Lung (tissue), 12 donors: Measurements from ENCODE around the gene SNX9. TPM values are rescaled to one million over a fixed set of nuclear protein-coding genes. Genes with fewer than 3 reads are reported as not detected.

ENCODE experiments used
- ATAC-seq: fragments of 200-7000 bp; cut with Tn5 transposase; one replicate; pipeline ENCODE4 v1.9.1; 2020; ENCODE audit warnings: moderate number of reproducible peaks; ENCODE audit not compliant: insufficient read depth, low FRiP score
- DNase-seq, 3 donors: peaks; one replicate each; pipeline ENCODE4 v3.0.0-alpha.2; 2013 to 2017
- H3K27ac ChIP-seq, 2 donors: one replicate each; pipeline ENCODE4 v1.5.1; 2013; ENCODE audit warnings: mild to moderate bottlenecking in 2 of 2, moderate library complexity in 2 of 2, control low read depth in 1 of 2, inconsistent platforms in 1 of 2, low read depth in 1 of 2, low read length in 1 of 2
- H3K27me3 ChIP-seq, 3 donors: one replicate each; pipeline ENCODE4 v1.5.1; 2013; ENCODE audit warnings: low read length in 2 of 3; ENCODE audit not compliant: control insufficient read depth in 3 of 3, insufficient read depth in 3 of 3
- H3K36me3 ChIP-seq, 4 donors: one replicate each; pipeline ENCODE4 v1.5.1; 2013; ENCODE audit warnings: low read length in 4 of 4, mild to moderate bottlenecking in 1 of 4, moderate library complexity in 1 of 4; ENCODE audit not compliant: control insufficient read depth in 4 of 4, insufficient read depth in 4 of 4
- H3K4me1 ChIP-seq, 5 donors: one replicate each; pipeline ENCODE4 v1.5.1; 2013; ENCODE audit warnings: low read length in 5 of 5, mild to moderate bottlenecking in 2 of 5, moderate library complexity in 1 of 5; ENCODE audit not compliant: control insufficient read depth in 5 of 5, insufficient read depth in 5 of 5
- H3K4me3 ChIP-seq: one replicate; pipeline ENCODE4 v1.5.1; 2013; ENCODE audit warnings: mild to moderate bottlenecking, control low read depth, moderate library complexity
- H3K9ac ChIP-seq, 2 donors: one replicate each; pipeline ENCODE4 v1.5.1; 2013; ENCODE audit warnings: low read length in 2 of 2, control low read depth in 1 of 2; ENCODE audit not compliant: insufficient read depth in 1 of 2
- H3K9me3 ChIP-seq, 4 donors: one replicate each; pipeline ENCODE4 v1.5.1; 2013; ENCODE audit warnings: low read length in 3 of 4, mild to moderate bottlenecking in 1 of 4, moderate library complexity in 1 of 4; ENCODE audit not compliant: control insufficient read depth in 4 of 4, insufficient read depth in 3 of 4
- CTCF ChIP-seq: IDR thresholded peaks from 2 replicates; pipeline ENCODE4 v1.5.1; 2012; ENCODE audit warnings: mild to moderate bottlenecking; ENCODE audit errors: control extremely low read depth, extremely low read depth
- WGBS, 2 donors: extraction: QIAGEN DNeasy Blood & Tissue Kit; methylation state at CpG; one replicate each; pipeline ENCODE4 v1.1.7; 2013; 5-methylcytosine and 5-hydroxymethylcytosine counted together
- polyA plus RNA-seq, 2 donors: library from polyadenylated mRNA; stranded (reverse); fragments of 200-250 nt; gene quantifications; one replicate each; pipeline ENCODE4 v1.2.1, GENCODE V29; 2013
- total RNA-seq, 2 donors: library from RNA; depleted of rRNA in 1 of 2; stranded (reverse); fragments of >200 nt in 1 of 2; gene quantifications; one replicate each; pipeline ENCODE4 v1.2.1, GENCODE V29; 2014 to 2021
- donor health status: control.
- donor health status: control.
- donor health status: Bipolar disorder and iron deficiency.
- donor health status: healthy.
- donor health status: DM: yes; HTN: yes; CAD: no.

SNX9 gene
- total and polyA plus RNA-seq, 4 donors, result 13.8 to 35.0 (median 23.8) TPM

- no peak for ATAC-seq
- TF ChIP-seq CTCF, result no peak
Measured at GRCh38 chr6:157814883-157815282, 8.2 kb upstream of the SNX9 start.

GRCh38 chr6:157821342-157822033, 1.6 kb upstream of the SNX9 start:
- Histone ChIP-seq H3K27ac (no peak overlapping the region), H3K9ac (no peak overlapping the region), H3K4me3 (no peak overlapping the region), H3K27me3 (no peaks in the 10 kb centered on the region), H3K9me3 (peaks cover 0 to 3% (median 0%) of the 10 kb centered on the region in 4 donors), H3K36me3 (peaks cover 0 to 6% (median 0%) of the 10 kb centered on the region in 4 donors), H3K4me1 (peaks cover 3 to 18% (median 10%) of the 10 kb centered on the region in 5 donors)
- 83 to 90% methylated on average over 6 of the region's 6 CpGs for WGBS, 2 donors
- ATAC-seq, result no peak
- no peak for DNase-seq
- no peak for TF ChIP-seq CTCF

More at GRCh38 chr6:157814883-157815282, 8.2 kb upstream of the SNX9 start:
- no peak overlapping the region for H3K27ac ChIP-seq
- H3K9me3 ChIP-seq, result peaks cover 0 to 3% (median 0%) of the 10 kb centered on the region in 4 donors
- no peak for DNase-seq
- no peaks in the 10 kb centered on the region for H3K27me3 ChIP-seq
- no peak overlapping the region for H3K9ac ChIP-seq
- H3K4me3 ChIP-seq, result no peak overlapping the region
- H3K4me1 ChIP-seq, result peaks cover 0 to 9% (median 0%) of the 10 kb centered on the region in 5 donors
- H3K36me3 ChIP-seq, result no peaks in the 10 kb centered on the region
- 27 to 70% methylated on average over 4 of the region's 4 CpGs for WGBS, 2 donors

GRCh38 chr6:157822245-157823000, 623 bp upstream of the SNX9 start:
- peaks cover 0 to 6% (median 0%) of the 10 kb centered on the region in 4 donors for H3K36me3 ChIP-seq
- peak; percentile 31 for ATAC-seq
- peak; percentile 51 to 57 (median 52) for DNase-seq

More at GRCh38 chr6:157822245-157823000, 623 bp upstream of the SNX9 start:
- peaks cover 0 to 3% (median 0%) of the 10 kb centered on the region in 4 donors for H3K9me3 ChIP-seq
- peak overlapping the region; percentile 86 to 99 for H3K27ac ChIP-seq
- no peaks in the 10 kb centered on the region for H3K27me3 ChIP-seq
- no peak for TF ChIP-seq CTCF
- H3K4me3 ChIP-seq, result peak overlapping the region; percentile 31
- H3K9ac ChIP-seq, result peak overlapping the region; percentile 25 to 40
- peaks cover 3 to 18% (median 10%) of the 10 kb centered on the region in 5 donors for H3K4me1 ChIP-seq
- WGBS, 2 donors, result 11 to 16% methylated on average over 34 to 53 of the region's 53 CpGs
